B cell (primary cell): ENCODE data around the gene KCNK18. TPM values are rescaled to one million over a fixed set of nuclear protein-coding genes. Genes with fewer than 3 reads are reported as not detected.

Experiments used
- ATAC-seq: fragments of 200-7000 bp; cut with Tn5 transposase; one replicate; pipeline ENCODE4 v1.10.0; 2021; ENCODE audit warnings: low read depth, mild to moderate bottlenecking, moderate number of reproducible peaks, moderate library complexity
- CTCF ChIA-PET: fragments of 350-600 bp; sonication (Branson Sonifier 250); formaldehyde crosslinking; loops from one replicate; lab custom pipeline; 2021; ENCODE audit warnings: antibody characterized with exemption, inconsistent platforms; lab: Charles Lee
- POLR2A ChIA-PET: fragments of 350-600 bp; sonication (Branson Sonifier 250); formaldehyde crosslinking; loops from one replicate; lab custom pipeline; 2021; ENCODE audit warnings: antibody characterized with exemption; lab: Charles Lee
- DNase-seq: peaks from one replicate; pipeline ENCODE4 v3.0.0; 2013
- H2AFZ ChIP-seq: 2 replicates; pipeline ENCODE4 v1.6.1; 2012; ENCODE audit warnings: mild to moderate bottlenecking, low read depth, low read length; ENCODE audit not compliant: insufficient read depth, poor library complexity, severe bottlenecking
- H3K27ac ChIP-seq, 2 donors: 1 replicate in 1 of 2; 2 replicates in 1 of 2; pipeline ENCODE4 v1.5.1; 2012 to 2013; ENCODE audit warnings: low read length in 2 of 2, mild to moderate bottlenecking in 2 of 2, moderate library complexity in 1 of 2
- H3K27me3 ChIP-seq, 4 experiments: fragments of 200-600 bp in 1 of 4; sonication (generic) in 1 of 4; replicated peaks in 1 of 4; 1 replicate in 2 of 4; 2 replicates in 2 of 4; pipeline versions ENCODE4 v1.6.1 to v1.7.0; 2013 to 2016; ENCODE audit warnings: low read length in 3 of 4, mild to moderate bottlenecking in 2 of 4, mixed read lengths in 1 of 4, moderate library complexity in 1 of 4; ENCODE audit not compliant: insufficient read depth in 4 of 4, control insufficient read depth in 3 of 4; ENCODE audit errors: control extremely low read depth in 1 of 4
- H3K36me3 ChIP-seq, 2 experiments: replicated peaks in 1 of 2; 1 replicate in 1 of 2; 2 replicates in 1 of 2; pipeline versions ENCODE4 v1.6.1 to v1.7.1; 2013; ENCODE audit warnings: low read length in 1 of 2; ENCODE audit not compliant: insufficient read depth in 2 of 2, control insufficient read depth in 1 of 2; ENCODE audit errors: control extremely low read depth in 1 of 2, extremely low read depth in 1 of 2
- H3K4me1 ChIP-seq, 2 donors: fragments of 200-600 bp in 1 of 2; sonication (generic) in 1 of 2; 1 replicate in 1 of 2; 2 replicates in 1 of 2; pipeline versions ENCODE4 v1.5.1 to v1.6.1; 2013 to 2017; ENCODE audit warnings: low read length in 2 of 2; ENCODE audit not compliant: control insufficient read depth in 2 of 2, insufficient read depth in 2 of 2
- H3K4me2 ChIP-seq: replicated peaks from 2 replicates; pipeline ENCODE3; 2012; ENCODE audit warnings: mild to moderate bottlenecking, low read depth, low read length; ENCODE audit not compliant: poor library complexity, severe bottlenecking
- H3K4me3 ChIP-seq, 5 experiments: fragments of 200-600 bp in 1 of 5; sonication (generic) in 1 of 5; 1 replicate in 3 of 5; 2 replicates in 2 of 5; pipeline versions ENCODE4 v1.5.1 to v1.7.0; 2011 to 2016; ENCODE audit warnings: low read length in 4 of 5, mild to moderate bottlenecking in 4 of 5, low read depth in 2 of 5, control low read depth in 1 of 5, moderate library complexity in 1 of 5; ENCODE audit not compliant: insufficient read depth in 1 of 5; ENCODE audit errors: control extremely low read depth in 1 of 5, extremely low read depth in 1 of 5
- H3K79me2 ChIP-seq: fragments of 200-600 bp; sonication (generic); one replicate; pipeline ENCODE4 v1.6.0; 2016; ENCODE audit warnings: low read length; ENCODE audit not compliant: control insufficient read depth, insufficient read depth
- H3K9ac ChIP-seq: fragments of 200-600 bp; sonication (generic); 2 replicates; pipeline ENCODE4 v1.6.1; 2017; ENCODE audit warnings: mild to moderate bottlenecking, low read length, moderate library complexity
- H3K9me3 ChIP-seq, 3 donors: one replicate each; pipeline versions ENCODE4 v1.6.1 to v1.7.1; 2013; ENCODE audit warnings: low read length in 2 of 3; ENCODE audit not compliant: control insufficient read depth in 2 of 3, insufficient read depth in 1 of 3; ENCODE audit errors: control extremely low read depth in 1 of 3
- H4K20me1 ChIP-seq: 2 replicates; pipeline ENCODE4 v1.6.0; 2012; ENCODE audit warnings: mild to moderate bottlenecking, low read length; ENCODE audit not compliant: insufficient read depth, control insufficient read depth, poor library complexity, severe bottlenecking
- H3K27ac Mint-ChIP-seq: one replicate; pipeline ENCODE4 v1.8.0; 2021; ENCODE audit warnings: mixed read lengths
- H3K27me3 Mint-ChIP-seq: one replicate; pipeline ENCODE4 v1.8.0; 2021; ENCODE audit warnings: mixed read lengths
- H3K4me1 Mint-ChIP-seq: one replicate; pipeline ENCODE4 v1.8.0; 2021; ENCODE audit warnings: mixed read lengths
- H3K4me3 Mint-ChIP-seq: one replicate; pipeline ENCODE4 v1.8.0; 2021; ENCODE audit warnings: mixed read lengths
- H3K9me3 Mint-ChIP-seq: one replicate; pipeline ENCODE4 v1.8.0; 2022; ENCODE audit warnings: mixed read lengths; ENCODE audit not compliant: insufficient read depth
- CTCF ChIP-seq: fragments of 200-600 bp; IDR thresholded peaks from one replicate; pipeline ENCODE4 v1.8.0; 2022; ENCODE audit warnings: antibody characterized with exemption, mild to moderate bottlenecking
- EZH2 ChIP-seq: IDR thresholded peaks from 2 replicates; pipeline ENCODE4 v1.6.1; 2012; ENCODE audit warnings: borderline replicate concordance, low read depth, mild to moderate bottlenecking, moderate library complexity, low read length; ENCODE audit not compliant: insufficient read depth, poor library complexity, severe bottlenecking
- WGBS: methylation state at CpG from one replicate; pipeline ENCODE4 v1.1.5; 2013; ENCODE audit warnings: missing lambda C conversion rate; ENCODE audit not compliant: insufficient coverage; 5-methylcytosine and 5-hydroxymethylcytosine counted together
- intact Hi-C: fragments of 100-400 bp; cut with micrococcal nuclease; formaldehyde crosslinking; loops from one replicate; pipeline ENCODE4 v1.10.0; 2022
- polyA plus RNA-seq: library from polyadenylated mRNA; depleted of rRNA; stranded (reverse); fragments of >200 nt; gene quantifications from 2 replicates; pipeline ENCODE4 v1.2.3, GENCODE V29; 2012
- total RNA-seq, 2 donors: library from RNA; stranded (reverse); fragments of 120-200 nt in 1 of 2; gene quantifications; 1 replicate in 1 of 2; 2 replicates in 1 of 2; pipeline versions ENCODE4 v1.2.3 to v1.2.4, GENCODE V29; 2013 to 2022

Gene KCNK18
- total and polyA plus RNA-seq, 2 donors (not counting 1 experiment from before 2014, with no cell fraction given) = not detected

GRCh38 chr10:117249493-117250093, 52.3 kb downstream of the KCNK18 start:
- Mint-ChIP-seq H3K27me3 (peaks cover 34% of the 10 kb centered on the region), H3K27ac (no peak overlapping the region), H3K4me3 (no peak overlapping the region), H3K9me3 (no peaks in the 10 kb centered on the region), H3K4me1 (no peaks in the 10 kb centered on the region)
- H3K36me3 ChIP-seq = no peaks in the 10 kb centered on the region
- no peak for DNase-seq
- H3K9ac ChIP-seq = no peak overlapping the region
- intact Hi-C loops = no loop called here
- POLR2A ChIA-PET = no interaction called here
- CTCF ChIA-PET = interaction anchor here (1.4 kb wide), 1 partner anchor 33 kb away, joined by 3 read pairs; no protein-coding TSS in a partner anchor
- 48% methylated on average over 3 of the region's 6 CpGs for WGBS
- no peaks in the 10 kb centered on the region for H3K9me3 ChIP-seq
- no peaks in the 10 kb centered on the region for H3K79me2 ChIP-seq
- H2AFZ ChIP-seq = no peak overlapping the region
- H3K4me3 ChIP-seq = no peak overlapping the region
- H4K20me1 ChIP-seq = no peaks in the 10 kb centered on the region
- no peak overlapping the region for H3K4me2 ChIP-seq
- peaks cover 0 to 21% (median 0%) of the 10 kb centered on the region in 4 experiments for H3K27me3 ChIP-seq
- H3K27ac ChIP-seq = no peak overlapping the region
- no peak for ATAC-seq
- H3K4me1 ChIP-seq = no peaks in the 10 kb centered on the region
- TF ChIP-seq EZH2 (no peak), CTCF (no peak)

GRCh38 chr10:117250411-117250810, 53.1 kb downstream of the KCNK18 start:
- Histone ChIP-seq H3K27me3 (peaks cover 0 to 15% (median 0%) of the 10 kb centered on the region in 4 experiments), H4K20me1 (no peaks in the 10 kb centered on the region), H3K4me1 (no peaks in the 10 kb centered on the region), H3K9me3 (no peaks in the 10 kb centered on the region), H3K79me2 (no peaks in the 10 kb centered on the region), H3K36me3 (no peaks in the 10 kb centered on the region), H3K27ac (no peak overlapping the region), H2AFZ (no peak overlapping the region), H3K4me2 (no peak overlapping the region), H3K9ac (no peak overlapping the region), H3K4me3 (no peak overlapping the region)
- TF ChIP-seq EZH2 (no peak), CTCF (no peak)
- no peak overlapping the region for H3K27ac Mint-ChIP-seq
- H3K4me1 Mint-ChIP-seq = no peaks in the 10 kb centered on the region
- DNase-seq (no peak), ATAC-seq (no peak)
- POLR2A ChIA-PET = no interaction called here
- CTCF ChIA-PET = interaction anchor here (1.5 kb wide), 1 partner anchor 34 kb away, joined by 4 read pairs; no protein-coding TSS in a partner anchor
- intact Hi-C loops = no loop called here
- H3K9me3 Mint-ChIP-seq = no peaks in the 10 kb centered on the region
- WGBS = 69% methylated on average over 4 of the region's 7 CpGs
- H3K4me3 Mint-ChIP-seq = no peak overlapping the region
- H3K27me3 Mint-ChIP-seq = peaks cover 26% of the 10 kb centered on the region
